Esophagus muscularis mucosa (tissue), 4 donors: ENCODE results near the gene ALX3. TPM values are rescaled to one million over a fixed set of nuclear protein-coding genes. Genes with fewer than 3 reads are reported as not detected.

Source experiments
- DNase-seq: peaks from one replicate; pipeline ENCODE4 v3.0.0-alpha.2; 2017; ENCODE audit errors: extremely low spot score
- H3K27ac ChIP-seq, 4 donors: fragments of 200-600 bp; sonication (generic); replicated peaks in 1 of 4; 1 replicate in 3 of 4; 2 replicates in 1 of 4; pipeline ENCODE4 v1.5.1; 2016 to 2019; ENCODE audit warnings: mild to moderate bottlenecking in 1 of 4
- H3K27me3 ChIP-seq, 4 donors: fragments of 200-600 bp; sonication (generic); one replicate each; pipeline versions ENCODE4 v1.5.1 to v1.6.0; 2016 to 2019
- H3K36me3 ChIP-seq, 4 donors: fragments of 200-600 bp; sonication (generic); one replicate each; pipeline ENCODE4 v1.5.1; 2016 to 2019
- H3K4me1 ChIP-seq, 4 donors: fragments of 200-600 bp; sonication (generic); one replicate each; pipeline ENCODE4 v1.5.1; 2016 to 2019
- H3K4me3 ChIP-seq, 4 donors: fragments of 200-600 bp; sonication (generic); 1 replicate in 2 of 4; 2 replicates in 2 of 4; pipeline ENCODE4 v1.5.1; 2016 to 2019; ENCODE audit warnings: mild to moderate bottlenecking in 4 of 4, moderate library complexity in 1 of 4
- H3K9me3 ChIP-seq, 4 donors: fragments of 200-600 bp; sonication (generic); 1 replicate in 3 of 4; 2 replicates in 1 of 4; pipeline ENCODE4 v1.5.1; 2016 to 2019
- CTCF ChIP-seq, 3 experiments: fragments of 200-600 bp in 2 of 3; fragments of 450-650 bp in 1 of 3; sonication (generic) in 2 of 3; IDR thresholded peaks; one replicate each; pipeline ENCODE4 v1.5.1; 2017 to 2019; ENCODE audit warnings: antibody characterized with exemption in 3 of 3, mild to moderate bottlenecking in 2 of 3, moderate library complexity in 1 of 3
- EP300 ChIP-seq: sonication (generic); formaldehyde crosslinking; IDR thresholded peaks from one replicate; pipeline ENCODE4 v1.6.1; 2017; ENCODE audit warnings: antibody characterized with exemption
- POLR2A ChIP-seq: fragments of 450-650 bp; IDR thresholded peaks from one replicate; pipeline ENCODE4 v1.6.1; 2017; ENCODE audit warnings: antibody characterized with exemption, moderate library complexity, mild to moderate bottlenecking, low read depth
- POLR2AphosphoS5 ChIP-seq, 2 donors: sonication (generic); formaldehyde crosslinking; IDR thresholded peaks; one replicate each; pipeline ENCODE4 v1.6.1; 2017; ENCODE audit warnings: antibody characterized with exemption in 2 of 2
- WGBS: methylation state at CpG from one replicate; pipeline ENCODE4 v1.1.5; 2018; 5-methylcytosine and 5-hydroxymethylcytosine counted together
- intact Hi-C: fragments of 100-400 bp; cut with DNase I; formaldehyde crosslinking; loops from one replicate; pipeline ENCODE4 v1.15.1; 2023
- total RNA-seq, 4 donors: library from RNA; depleted of rRNA; stranded (reverse); fragments of >200 nt; gene quantifications; one replicate each; pipeline versions ENCODE4 v1.1.0 to v1.2.1, GENCODE V29; 2016

ALX3 gene
- total RNA-seq, 4 donors from 2014 or later: not detected

DNA sequence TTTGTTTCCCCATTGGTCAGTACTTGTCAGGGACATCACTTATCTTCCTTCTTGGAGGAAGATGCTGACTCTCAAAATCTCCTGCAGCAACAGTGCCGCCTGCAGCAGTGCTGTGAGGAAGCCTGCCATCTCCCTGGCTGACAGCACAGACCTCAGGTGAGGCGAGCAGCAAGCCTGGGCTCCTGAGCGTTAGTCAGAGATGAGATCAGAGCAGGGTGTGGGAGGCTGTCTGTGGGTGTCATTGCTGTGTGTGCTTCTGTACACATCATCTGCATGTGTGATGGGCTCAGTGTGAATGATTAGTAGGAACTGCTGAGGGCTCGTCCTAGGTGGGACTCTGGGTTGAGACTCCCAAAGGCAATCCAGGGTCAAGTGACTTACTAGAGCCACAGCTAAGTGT, 29.9 kb downstream of the ALX3 start:
- Histone ChIP-seq H3K27me3 (no peaks in the 10 kb centered on the region), H3K27ac (no peak overlapping the region), H3K36me3 (peaks cover 73 to 81% (median 78%) of the 10 kb centered on the region in 4 donors), H3K4me3 (no peak overlapping the region), H3K4me1 (peaks cover 11 to 16% (median 15%) of the 10 kb centered on the region in 4 donors), H3K9me3 (no peaks in the 10 kb centered on the region)
- intact Hi-C loops: no loop called here
- TF ChIP-seq CTCF (IDR thresholded peaks at IDR 0.05) (no peak), POLR2AphosphoS5 (IDR thresholded peaks at IDR 0.05) (no peak), POLR2A (no peak), EP300 (no peak)
- WGBS: 89% methylated on average over 4 of the region's 4 CpGs
- DNase-seq: no peak

DNA sequence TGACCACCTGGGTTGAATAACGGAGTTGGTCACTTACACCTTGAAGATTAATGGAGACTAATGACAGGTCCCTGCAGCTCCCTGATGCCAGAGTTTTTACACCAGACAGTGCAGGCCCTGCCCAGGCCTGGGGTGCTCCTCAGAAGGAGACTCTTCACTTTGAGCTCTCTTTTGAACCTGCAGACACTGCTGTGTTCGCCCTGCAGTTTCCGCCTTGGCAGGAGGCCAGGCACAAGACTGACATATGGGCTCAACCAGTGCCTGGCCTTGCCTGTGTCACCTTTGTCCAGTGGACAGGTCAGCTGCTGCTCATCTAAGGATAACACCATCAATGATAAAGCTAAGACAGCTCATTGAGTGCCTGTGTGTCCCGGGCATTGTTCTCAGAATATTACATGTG, 30.8 kb downstream of the ALX3 start:
- no peak for DNase-seq
- Histone ChIP-seq H3K27ac (no peak overlapping the region), H3K4me1 (peaks cover 15 to 22% (median 20%) of the 10 kb centered on the region in 4 donors), H3K4me3 (no peak overlapping the region), H3K36me3 (peaks cover 64 to 72% (median 69%) of the 10 kb centered on the region in 4 donors), H3K27me3 (no peaks in the 10 kb centered on the region), H3K9me3 (no peaks in the 10 kb centered on the region)
- 69% methylated on average over 4 of the region's 4 CpGs for WGBS
- TF ChIP-seq POLR2A: no peak
- TF ChIP-seq EP300: no peak
- TF ChIP-seq CTCF (IDR thresholded peaks at IDR 0.05): no peak
- TF ChIP-seq POLR2AphosphoS5 (IDR thresholded peaks at IDR 0.05): no peak
- intact Hi-C loops: no loop called here

DNA sequence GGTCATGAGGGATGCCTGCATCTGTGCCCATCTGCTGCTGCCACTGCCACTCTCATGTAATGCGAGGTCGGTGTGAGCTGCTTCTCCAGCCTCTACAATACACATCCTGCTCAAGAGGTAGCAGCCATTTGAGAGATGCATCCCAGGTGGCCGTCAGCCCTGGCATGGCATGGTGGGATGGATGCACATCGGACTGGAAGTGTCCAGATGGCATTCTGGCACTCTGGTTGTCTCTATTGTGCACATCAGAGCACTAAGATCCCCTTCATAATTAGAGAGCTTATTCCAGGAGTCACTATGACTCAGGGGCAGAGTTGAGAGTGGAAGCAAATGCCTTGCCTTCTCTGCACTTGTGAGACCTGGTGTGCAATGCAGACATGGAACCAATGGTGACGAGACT, 32.2 kb downstream of the ALX3 start:
- Histone ChIP-seq H3K4me1 (peaks cover 15 to 26% (median 24%) of the 10 kb centered on the region in 4 donors), H3K9me3 (no peaks in the 10 kb centered on the region), H3K27me3 (no peaks in the 10 kb centered on the region), H3K36me3 (peaks cover 53 to 59% (median 56%) of the 10 kb centered on the region in 4 donors), H3K4me3 (no peak overlapping the region), H3K27ac (no peak overlapping the region)
- TF ChIP-seq POLR2AphosphoS5 (IDR thresholded peaks at IDR 0.05) (no peak), CTCF (IDR thresholded peaks at IDR 0.05) (no peak), POLR2A (no peak), EP300 (no peak)
- WGBS: 90% methylated on average over 3 of the region's 5 CpGs
- no peak for DNase-seq
- intact Hi-C loops: no loop called here

GRCh38 chr1:110035236-110035752, 35.2 kb downstream of the ALX3 start:
- H3K4me1 ChIP-seq: peaks cover 15 to 26% (median 26%) of the 10 kb centered on the region in 4 donors
- no peaks in the 10 kb centered on the region for H3K27me3 ChIP-seq
- peak overlapping the region; percentile 88 to 97 (median 90) for H3K27ac ChIP-seq
- TF ChIP-seq POLR2AphosphoS5 (IDR thresholded peaks at IDR 0.05) (no peak), CTCF (IDR thresholded peaks at IDR 0.05) (no peak), POLR2A (no peak), EP300 (no peak)
- no peak for DNase-seq
- intact Hi-C loops: no loop called here
- 9% methylated on average over 14 of the region's 16 CpGs for WGBS
- H3K4me3 ChIP-seq: peak overlapping the region; percentile 79 to 99 (median 94)
- peaks cover 23 to 29% (median 27%) of the 10 kb centered on the region in 4 donors for H3K36me3 ChIP-seq
- H3K9me3 ChIP-seq: no peaks in the 10 kb centered on the region
